PC-9 (cell line): ENCODE results near the gene NCLN. TPM values are rescaled to one million over a fixed set of nuclear protein-coding genes. Genes with fewer than 3 reads are reported as not detected.

Experiments
- BruUV-seq: library from RNA; stranded (reverse); fragments of 400-500 nt; replicated peaks from 2 replicates; lab custom pipeline; 2021; lab: Mats Ljungman, UMichigan
- CTCF ChIA-PET: fragments of 300-600 bp; sonication (Branson Sonifier 250); formaldehyde crosslinking; loops from one replicate; lab custom pipeline; 2022; ENCODE audit warnings: antibody characterized with exemption; lab: Charles Lee
- POLR2A ChIA-PET: fragments of 300-600 bp; sonication (Branson Sonifier 250); formaldehyde crosslinking; loops from one replicate; lab custom pipeline; 2022; ENCODE audit warnings: antibody characterized with exemption; ENCODE audit not compliant: unreplicated experiment; lab: Charles Lee
- DNase-seq, 2 experiments: peaks; one replicate each; pipeline versions ENCODE4 v3.0.0 to v3.0.0-alpha.2; 2015 to 2022; ENCODE audit warnings: mixed read lengths in 1 of 2
- H2AFZ ChIP-seq: fragments of 200-600 bp; sonication (generic); 2 replicates; pipeline ENCODE4 v1.8.1; 2017; ENCODE audit warnings: antibody characterized with exemption
- H3F3A ChIP-seq: fragments of 200-600 bp; sonication (generic); 2 replicates; pipeline ENCODE4 v1.8.1; 2017; ENCODE audit warnings: antibody characterized with exemption, mild to moderate bottlenecking, low read depth; ENCODE audit not compliant: insufficient read depth
- H3K27ac ChIP-seq: fragments of 200-600 bp; sonication (generic); 2 replicates; pipeline ENCODE4 v1.6.1; 2016; ENCODE audit warnings: mixed run types
- H3K27me3 ChIP-seq: fragments of 200-600 bp; sonication (generic); 2 replicates; pipeline ENCODE4 v1.6.1; 2016; ENCODE audit warnings: low read depth, mixed run types; ENCODE audit not compliant: insufficient read depth
- H3K36me3 ChIP-seq: fragments of 200-600 bp; sonication (generic); 2 replicates; pipeline ENCODE4 v1.6.1; 2016; ENCODE audit warnings: low read depth, mixed run types
- H3K4me1 ChIP-seq: fragments of 200-600 bp; sonication (generic); replicated peaks from 2 replicates; pipeline ENCODE4 v1.6.1; 2016; ENCODE audit warnings: mixed run types; ENCODE audit not compliant: insufficient read depth
- H3K4me2 ChIP-seq: fragments of 200-600 bp; sonication (generic); 2 replicates; pipeline ENCODE4 v1.6.1; 2017; ENCODE audit warnings: mixed run types
- H3K4me3 ChIP-seq: fragments of 200-600 bp; sonication (generic); 2 replicates; pipeline ENCODE4 v1.6.1; 2016; ENCODE audit warnings: mixed run types
- H3K79me2 ChIP-seq: fragments of 200-600 bp; sonication (generic); 2 replicates; pipeline ENCODE4 v1.6.1; 2017; ENCODE audit warnings: low read depth, mixed run types
- H3K9me2 ChIP-seq: fragments of 200-600 bp; sonication (generic); 2 replicates; pipeline ENCODE4 v1.8.1; 2017; ENCODE audit warnings: mild to moderate bottlenecking; ENCODE audit not compliant: insufficient read depth
- H3K9me3 ChIP-seq: fragments of 200-600 bp; sonication (generic); 2 replicates; pipeline ENCODE4 v1.8.1; 2016; ENCODE audit warnings: low read depth; ENCODE audit not compliant: insufficient read depth
- H4K20me1 ChIP-seq: fragments of 200-600 bp; sonication (generic); 2 replicates; pipeline ENCODE4 v1.8.1; 2017; ENCODE audit not compliant: insufficient read depth
- CTCF ChIP-seq: fragments of 200-600 bp; sonication (generic); conservative IDR thresholded peaks from 2 replicates; pipeline ENCODE4 v1.6.1; 2017; ENCODE audit warnings: mixed run types, antibody characterized with exemption, mild to moderate bottlenecking, moderate library complexity
- EZH2 ChIP-seq: fragments of 200-600 bp; sonication (generic); IDR thresholded peaks from 2 replicates; pipeline ENCODE4 v1.8.0; 2017; ENCODE audit warnings: antibody characterized with exemption, low read depth
- intact Hi-C: fragments of 100-400 bp; cut with micrococcal nuclease; formaldehyde crosslinking; loops from one replicate; pipeline ENCODE4 v1.10.0; 2022; ENCODE audit not compliant: unreplicated experiment
- total RNA-seq: library from RNA; stranded (reverse); gene quantifications from 2 replicates; pipeline ENCODE4 v1.2.3, GENCODE V29; 2021

Gene NCLN
- total RNA-seq, 1 experiment from 2014 or later, result 61.4 TPM

- POLR2A ChIA-PET, result no interaction called here
These were observed 24.8 kb downstream of the NCLN start for GRCh38 chr19:3210347-3211017.

GRCh38 chr19:3211191-3211590, 25.5 kb downstream of the NCLN start:
- Histone ChIP-seq H2AFZ (no peak overlapping the region), H3K36me3 (no peaks in the 10 kb centered on the region), H3K27me3 (no peaks in the 10 kb centered on the region), H3K9me3 (no peaks in the 10 kb centered on the region), H3K79me2 (no peaks in the 10 kb centered on the region), H3K27ac (no peak overlapping the region), H3K4me3 (no peak overlapping the region), H3F3A (no peaks in the 10 kb centered on the region), H3K4me2 (no peak overlapping the region), H4K20me1 (no peaks in the 10 kb centered on the region), H3K4me1 (no peaks in the 10 kb centered on the region), H3K9me2 (no peaks in the 10 kb centered on the region)
- BruUV-seq, result no TSS peak
- TF ChIP-seq CTCF (no peak), EZH2 (no peak)
- intact Hi-C loops, result no loop called here
- POLR2A ChIA-PET, result no interaction called here
- DNase-seq, result no peak
- CTCF ChIA-PET, result interaction anchor here (0.5 kb wide), 1 partner anchor 52 kb away, joined by 6 read pairs; no protein-coding TSS in a partner anchor

More at GRCh38 chr19:3210347-3211017, 24.8 kb downstream of the NCLN start:
- CTCF ChIA-PET, result interaction anchor here (0.6 kb wide), 1 partner anchor 12 kb away, joined by 6 read pairs; no protein-coding TSS in a partner anchor
- H3K9me3 ChIP-seq, result no peaks in the 10 kb centered on the region
- intact Hi-C loops, result no loop called here
- TF ChIP-seq EZH2, result no peak
- TF ChIP-seq CTCF, result peak; percentile 54
- no peaks in the 10 kb centered on the region for H3K4me1 ChIP-seq
- no peaks in the 10 kb centered on the region for H4K20me1 ChIP-seq
- H3K27me3 ChIP-seq, result no peaks in the 10 kb centered on the region
- no peaks in the 10 kb centered on the region for H3F3A ChIP-seq
- DNase-seq, result peak in 1 of 2 experiments; percentile 34
- no peak overlapping the region for H3K4me3 ChIP-seq
- no peak overlapping the region for H2AFZ ChIP-seq
- no peak overlapping the region for H3K4me2 ChIP-seq
- H3K79me2 ChIP-seq, result no peaks in the 10 kb centered on the region
- no TSS peak for BruUV-seq
- H3K9me2 ChIP-seq, result no peaks in the 10 kb centered on the region
- no peak overlapping the region for H3K27ac ChIP-seq
- H3K36me3 ChIP-seq, result no peaks in the 10 kb centered on the region

GRCh38 chr19:3213159-3213558, 27.4 kb downstream of the NCLN start:
- ChIA-PET POLR2A (no interaction called here), CTCF (no interaction called here)
- H3K27ac ChIP-seq, result no peak overlapping the region
- no peaks in the 10 kb centered on the region for H3K27me3 ChIP-seq
- H3K79me2 ChIP-seq, result no peaks in the 10 kb centered on the region
- H3K9me3 ChIP-seq, result no peaks in the 10 kb centered on the region
- H3K36me3 ChIP-seq, result no peaks in the 10 kb centered on the region
- no peak for DNase-seq
- no peaks in the 10 kb centered on the region for H4K20me1 ChIP-seq
- H3K9me2 ChIP-seq, result no peaks in the 10 kb centered on the region
- H2AFZ ChIP-seq, result no peak overlapping the region
- H3K4me3 ChIP-seq, result no peak overlapping the region
- no peaks in the 10 kb centered on the region for H3F3A ChIP-seq
- BruUV-seq, result no TSS peak
- H3K4me2 ChIP-seq, result no peak overlapping the region
- intact Hi-C loops, result no loop called here
- TF ChIP-seq CTCF (no peak), EZH2 (no peak)
- H3K4me1 ChIP-seq, result no peaks in the 10 kb centered on the region
